ENCODE results near the gene RADIL. TPM values are rescaled to one million over a fixed set of nuclear protein-coding genes. Genes with fewer than 3 reads are reported as not detected.
A peak's percentile ranks its signal among the peaks of the same experiment; 100 is the strongest.

Gene RADIL
- total and polyA plus RNA-seq, 2 of the 13 experiments (the other 11 are each of a cell fraction or from before 2014, with no cell fraction given), result 0.05 to 0.09 TPM

- CTCF ChIA-PET (ENCODE audit: low intra/inter-chr PET ratio, low total read pairs), result no interaction called here
- no TSS peak for BruUV-seq (replicated peaks)
- Histone ChIP-seq H3K4me1 (ENCODE audit: insufficient read depth, low read length) (peaks cover 39% of the 10 kb centered on the region), H3K4me3 (replicated peaks in 1 of 3; ENCODE audit: insufficient read depth in 1 of 3, low read depth in 2 of 3, low read length in 3 of 3) (peak within 1 kb of the TSS; percentile 96 to 98 (median 97)), H3K36me3 (replicated peaks in 1 of 2; ENCODE audit: control insufficient read depth in 1 of 2, insufficient read depth in 2 of 2, low read length in 2 of 2) (peaks cover 0 to 4% of the 10 kb centered on the region in 2 experiments; a peak in 1 of 5 replicates), H2AFZ (ENCODE audit: low read length) (no peak within 1 kb of the TSS), H4K20me1 (ENCODE audit: insufficient read depth, low read length) (no peaks in the 10 kb centered on the region), H3K27me3 (ENCODE audit: control insufficient read depth in 1 of 2, insufficient read depth in 2 of 2, low read length in 2 of 2) (no peaks in the 10 kb centered on the region; a peak in 1 of 5 replicates), H3K27ac (ENCODE audit: extremely low read length, insufficient read depth, low read length) (peak within 1 kb of the TSS; percentile 94), H3K9me3 (ENCODE audit: low read length) (no peaks in the 10 kb centered on the region), H3K4me2 (ENCODE audit: low read depth, low read length) (peak within 1 kb of the TSS; percentile 96), H3K79me2 (ENCODE audit: insufficient read depth, low read length) (peaks cover 27% of the 10 kb centered on the region), H3K9ac (ENCODE audit: insufficient read depth, low read depth, low read length) (peak within 1 kb of the TSS; percentile 91)
- peak; percentile 93 for ATAC-seq
- intact Hi-C loops (cut with micrococcal nuclease; ENCODE audit: unreplicated experiment) (no loop called here), in situ Hi-C loops (cut with HindIII; ENCODE audit: extremely low pct_ligation_motif_present, low pct_unique_long_range_greater_than_20kb) (no loop called here)
- POLR2A ChIA-PET, result interaction anchor here (0.6 to 2.4 kb wide), 18 partner anchors 9 to 469 kb away, joined by 3 to 17 read pairs (median 5); partner anchors contain the start of genes RADIL and RBAK
- 0% methylated on average over 1 of the region's 55 CpGs for WGBS (ENCODE audit: low lambda C conversion rate)
- peak; percentile 91 for DNase-seq (ENCODE audit: low spot score)
- peak; percentile 71 for FAIRE-seq
- TF ChIP-seq FOXO1 (CRISPR knock-in tag; IDR thresholded peaks at IDR 0.05) (0 out of 2 replicates have a peak, but pooled peaks have one; percentile 11), U2AF2 (IDR thresholded peaks at IDR 0.05; ENCODE audit: low read depth, low read length) (0 out of 2 replicates have a peak, but pooled peaks have one; percentile 52), FOXA3 (CRISPR knock-in tag; IDR thresholded peaks at IDR 0.05) (peak; percentile 34; the same call in 1 of the 2 replicates), ATF4 (CRISPR knock-in tag; IDR thresholded peaks at IDR 0.05) (peak in 1 of 2 experiments; percentile 63; a peak in 2 of 4 replicates), ETS1 (CRISPR knock-in tag; IDR thresholded peaks at IDR 0.05) (no peak), ZNF792 (CRISPR knock-in tag; IDR thresholded peaks at IDR 0.05) (peak; percentile 79; the same call in 1 of the 2 replicates), TEAD3 (CRISPR knock-in tag; optimal IDR thresholded peaks at IDR 0.05; ENCODE audit: borderline replicate concordance) (peak; percentile 21), ZNF510 (CRISPR knock-in tag; IDR thresholded peaks at IDR 0.05; ENCODE audit: low read depth) (0 out of 2 replicates have a peak, but pooled peaks have one; percentile 46), ZNF710 (CRISPR knock-in tag; IDR thresholded peaks at IDR 0.05; ENCODE audit: borderline replicate concordance) (peak; percentile 81; the same call in 1 of the 2 replicates), ZSCAN22 (CRISPR knock-in tag; IDR thresholded peaks at IDR 0.05) (peak; percentile 21; the same call in 1 of the 2 replicates), PAWR (CRISPR knock-in tag; IDR thresholded peaks at IDR 0.05; ENCODE audit: borderline replicate concordance) (0 out of 2 replicates have a peak, but pooled peaks have one; percentile 12), TARDBP (CRISPR knock-in tag; IDR thresholded peaks at IDR 0.05) (peak; percentile 73)
- TF ChIP-seq, protein P1, sequence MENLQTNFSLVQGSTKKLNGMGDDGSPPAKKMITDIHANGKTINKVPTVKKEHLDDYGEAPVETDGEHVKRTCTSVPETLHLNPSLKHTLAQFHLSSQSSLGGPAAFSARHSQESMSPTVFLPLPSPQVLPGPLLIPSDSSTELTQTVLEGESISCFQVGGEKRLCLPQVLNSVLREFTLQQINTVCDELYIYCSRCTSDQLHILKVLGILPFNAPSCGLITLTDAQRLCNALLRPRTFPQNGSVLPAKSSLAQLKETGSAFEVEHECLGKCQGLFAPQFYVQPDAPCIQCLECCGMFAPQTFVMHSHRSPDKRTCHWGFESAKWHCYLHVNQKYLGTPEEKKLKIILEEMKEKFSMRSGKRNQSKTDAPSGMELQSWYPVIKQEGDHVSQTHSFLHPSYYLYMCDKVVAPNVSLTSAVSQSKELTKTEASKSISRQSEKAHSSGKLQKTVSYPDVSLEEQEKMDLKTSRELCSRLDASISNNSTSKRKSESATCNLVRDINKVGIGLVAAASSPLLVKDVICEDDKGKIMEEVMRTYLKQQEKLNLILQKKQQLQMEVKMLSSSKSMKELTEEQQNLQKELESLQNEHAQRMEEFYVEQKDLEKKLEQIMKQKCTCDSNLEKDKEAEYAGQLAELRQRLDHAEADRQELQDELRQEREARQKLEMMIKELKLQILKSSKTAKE (CRISPR knock-in tag; IDR thresholded peaks at IDR 0.05; ENCODE audit: borderline replicate concordance), result peak; percentile 45; the same call in 1 of the 2 replicates
- TF ChIP-seq, protein P2, sequence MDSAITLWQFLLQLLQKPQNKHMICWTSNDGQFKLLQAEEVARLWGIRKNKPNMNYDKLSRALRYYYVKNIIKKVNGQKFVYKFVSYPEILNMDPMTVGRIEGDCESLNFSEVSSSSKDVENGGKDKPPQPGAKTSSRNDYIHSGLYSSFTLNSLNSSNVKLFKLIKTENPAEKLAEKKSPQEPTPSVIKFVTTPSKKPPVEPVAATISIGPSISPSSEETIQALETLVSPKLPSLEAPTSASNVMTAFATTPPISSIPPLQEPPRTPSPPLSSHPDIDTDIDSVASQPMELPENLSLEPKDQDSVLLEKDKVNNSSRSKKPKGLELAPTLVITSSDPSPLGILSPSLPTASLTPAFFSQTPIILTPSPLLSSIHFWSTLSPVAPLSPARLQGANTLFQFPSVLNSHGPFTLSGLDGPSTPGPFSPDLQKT (CRISPR knock-in tag; IDR thresholded peaks at IDR 0.05; ENCODE audit: borderline replicate concordance), result no peak; the same call in 1 of the 2 replicates
Measured at GRCh38 chr7:4775250-4775847, 108.2 kb downstream of the RADIL start, which contains the start of gene AP5Z1. AP5Z1 (plus strand) TSS chr7:4775623; CDS start chr7:4775716, 93 bp downstream.
